OCI-LY7 (cell line): Measurements from ENCODE around the gene SPINDOC.

ENCODE experiments used
- CTCF ChIP-seq: fragments of 200-600 bp; sonication (generic); conservative IDR thresholded peaks from 2 replicates; pipeline ENCODE4 v1.5.1; 2014; ENCODE audit warnings: mild to moderate bottlenecking, antibody characterized with exemption, low read length, moderate library complexity, mixed read lengths
- EZH2phosphoT487 ChIP-seq: fragments of 200-600 bp; sonication (generic); IDR thresholded peaks from 2 replicates; pipeline ENCODE4 v1.6.1; 2018; ENCODE audit warnings: low read depth, borderline replicate concordance, mild to moderate bottlenecking, mixed run types, antibody characterized with exemption, low read length, moderate library complexity, mixed read lengths

GRCh38 chr11:63800921-63801320 lies 12.3 kb upstream of the SPINDOC start:
- TF ChIP-seq CTCF (no peak), EZH2phosphoT487 (no peak)
